ENCODE results near the gene TMEM11.

The TMEM11 gene

GRCh38 chr17:21167303-21167702, 46.7 kb downstream of the TMEM11 start:
- TF ChIP-seq POLR2AphosphoS5 (IDR thresholded peaks at IDR 0.05; ENCODE audit: low read depth) = no peak
- no peak for TF ChIP-seq SPI1 (IDR thresholded peaks at IDR 0.05; ENCODE audit: borderline replicate concordance, low read depth)
- no peak for TF ChIP-seq GABPA (IDR thresholded peaks at IDR 0.05; ENCODE audit: low read depth)
- no peak for TF ChIP-seq REST (IDR thresholded peaks at IDR 0.05; ENCODE audit: insufficient replicate concordance, low read depth)
- TF ChIP-seq CTCF (IDR thresholded peaks at IDR 0.05; ENCODE audit: insufficient read depth, low read length) = no peak
- H3K27ac ChIP-seq (replicated peaks) = no peak overlapping the region
- no peak for DNase-seq (ENCODE audit: low read depth in 1 of 2, low spot score in 1 of 2)
- no peak overlapping the region for H3K4me3 ChIP-seq (replicated peaks; ENCODE audit: insufficient read depth, low read length)
- H3K27me3 ChIP-seq (ENCODE audit: insufficient read depth, poor library complexity, severe bottlenecking) = no peaks in the 10 kb centered on the region

- DNase-seq (ENCODE audit: low read depth in 1 of 2, low spot score in 1 of 2) = no peak
- H3K4me3 ChIP-seq (replicated peaks; ENCODE audit: insufficient read depth, low read length) = no peak overlapping the region
Measured at GRCh38 chr17:21166595-21167210, 47.3 kb downstream of the TMEM11 start.

GRCh38 chr17:21165922-21166594, 47.9 kb downstream of the TMEM11 start:
- Histone ChIP-seq H3K27me3 (ENCODE audit: insufficient read depth, poor library complexity, severe bottlenecking) (no peaks in the 10 kb centered on the region), H3K27ac (replicated peaks) (no peak overlapping the region), H3K4me3 (replicated peaks; ENCODE audit: insufficient read depth, low read length) (no peak overlapping the region)
- TF ChIP-seq POLR2AphosphoS5 (IDR thresholded peaks at IDR 0.05; ENCODE audit: low read depth) (no peak), REST (IDR thresholded peaks at IDR 0.05; ENCODE audit: insufficient replicate concordance, low read depth) (no peak), SPI1 (IDR thresholded peaks at IDR 0.05; ENCODE audit: borderline replicate concordance, low read depth) (no peak), GABPA (IDR thresholded peaks at IDR 0.05; ENCODE audit: low read depth) (no peak), CTCF (IDR thresholded peaks at IDR 0.05; ENCODE audit: insufficient read depth, low read length) (no peak)
- no peak for DNase-seq (ENCODE audit: low read depth in 1 of 2, low spot score in 1 of 2)

More at GRCh38 chr17:21166595-21167210, 47.3 kb downstream of the TMEM11 start:
- no peaks in the 10 kb centered on the region for H3K27me3 ChIP-seq (ENCODE audit: insufficient read depth, poor library complexity, severe bottlenecking)
- no peak overlapping the region for H3K27ac ChIP-seq (replicated peaks)
- TF ChIP-seq CTCF (IDR thresholded peaks at IDR 0.05; ENCODE audit: insufficient read depth, low read length) = no peak
